Measurements from ENCODE around the gene STX1B. TPM values are rescaled to one million over a fixed set of nuclear protein-coding genes. Genes with fewer than 3 reads are reported as not detected.
A peak's percentile ranks its signal among the peaks of the same experiment; 100 is the strongest.

The STX1B gene
- polyA plus RNA-seq, result 0.34 to 0.55 TPM (median 0.50 TPM) in 3 replicates
- 1.2 TPM for polyA plus RNA-seq (2011; ENCODE audit: low read depth)
- 0.19 and 0.44 TPM in 2 replicates for polyA plus RNA-seq (2011; cell fraction: cytosol; rRNA removed)
- polyA plus RNA-seq (2011; cell fraction: nucleus; rRNA removed), result 3.5 and 5.4 TPM in 2 replicates
- 0.29 and 0.63 TPM in 2 replicates for polyA plus RNA-seq (2012; ENCODE audit: low replicate concordance)
- 0.63 to 3.0 TPM (median 0.70 TPM) in 3 replicates for polyA minus RNA-seq
- 0.38 TPM for polyA minus RNA-seq (2011; cell fraction: cytosol; rRNA and poly(A)+ RNA removed)
- polyA minus RNA-seq (2011; cell fraction: nucleus; rRNA and poly(A)+ RNA removed), result 0.42 and 1.4 TPM in 2 replicates

GRCh38 chr16:31010585-31011325 is at the start of gene STX1B:
Gene STX1B (minus strand): TSS chr16:31010638. CDS start chr16:31010396, 242 bp downstream.
- H3K4me1 ChIP-seq (ENCODE audit: control insufficient read depth, extremely low read depth, insufficient read depth, low read length), result peaks cover 3% of the 10 kb centered on the region
- no peak for FAIRE-seq
- H3K9me3 ChIP-seq (ENCODE audit: control insufficient read depth, low read depth, low read length), result no peaks in the 10 kb centered on the region
- H3K4me3 ChIP-seq (ENCODE audit: control insufficient read depth in 2 of 3, extremely low read depth in 1 of 3, insufficient read depth in 2 of 3, low read depth in 1 of 3, low read length in 3 of 3), result no peak within 1 kb of the TSS
- H3K27me3 ChIP-seq (ENCODE audit: control insufficient read depth, extremely low read depth, insufficient read depth, low read length), result peaks cover 28% of the 10 kb centered on the region
- H3K79me2 ChIP-seq (ENCODE audit: control insufficient read depth, insufficient read depth, low read length), result no peaks in the 10 kb centered on the region
- no peak within 1 kb of the TSS for H2AFZ ChIP-seq (ENCODE audit: control insufficient read depth, low read length)
- TF ChIP-seq EZH2 (IDR thresholded peaks at IDR 0.05; ENCODE audit: low read length) (peak; percentile 68), CTCF (optimal IDR thresholded peaks at IDR 0.05 in 1 of 3, IDR thresholded peaks at IDR 0.05 in 1 of 3, conservative IDR thresholded peaks at IDR 0.05 in 1 of 3; ENCODE audit: extremely low read depth in 1 of 3, insufficient read depth in 2 of 3, low read length in 3 of 3) (no peak)
- DNase-seq (ENCODE audit: low read depth, low spot score), result no peak
- H3K9ac ChIP-seq (ENCODE audit: control insufficient read depth, extremely low read depth, insufficient read depth, low read length), result no peak within 1 kb of the TSS
- no peaks in the 10 kb centered on the region for H3K36me3 ChIP-seq (ENCODE audit: control insufficient read depth in 2 of 2, extremely low read depth in 1 of 2, insufficient read depth in 2 of 2, low read length in 2 of 2)
- H3K9me1 ChIP-seq (ENCODE audit: control insufficient read depth, extremely low read depth, insufficient read depth, low read length), result no peaks in the 10 kb centered on the region
- H3K27ac ChIP-seq (ENCODE audit: control insufficient read depth, insufficient read depth, low read length), result no peak within 1 kb of the TSS
- H4K20me1 ChIP-seq (ENCODE audit: control insufficient read depth, extremely low read depth, insufficient read depth, low read length), result no peaks in the 10 kb centered on the region
- dilution Hi-C loops (cut with MboI; ENCODE audit: extremely low pct_ligation_motif_present, low sequenced_read_pairs), result no loop called here
- H3K4me2 ChIP-seq (ENCODE audit: control insufficient read depth, extremely low read depth, insufficient read depth, low read depth, low read length), result no peak within 1 kb of the TSS

- TF ChIP-seq EZH2 (IDR thresholded peaks at IDR 0.05; ENCODE audit: low read length) (no peak), CTCF (optimal IDR thresholded peaks at IDR 0.05 in 1 of 3, IDR thresholded peaks at IDR 0.05 in 1 of 3, conservative IDR thresholded peaks at IDR 0.05 in 1 of 3; ENCODE audit: extremely low read depth in 1 of 3, insufficient read depth in 2 of 3, low read length in 3 of 3) (no peak)
These were observed 45.2 kb upstream of the STX1B start for GRCh38 chr16:31055613-31056012.

More at GRCh38 chr16:31055613-31056012, 45.2 kb upstream of the STX1B start:
- H2AFZ ChIP-seq (ENCODE audit: control insufficient read depth, low read length), result no peak overlapping the region
- H3K27me3 ChIP-seq (ENCODE audit: control insufficient read depth, extremely low read depth, insufficient read depth, low read length), result no peaks in the 10 kb centered on the region
- dilution Hi-C loops (cut with MboI; ENCODE audit: extremely low pct_ligation_motif_present, low sequenced_read_pairs), result no loop called here
- no peak overlapping the region for H3K4me3 ChIP-seq (ENCODE audit: control insufficient read depth in 2 of 3, extremely low read depth in 1 of 3, insufficient read depth in 2 of 3, low read depth in 1 of 3, low read length in 3 of 3)
- peaks cover 13% of the 10 kb centered on the region for H3K4me1 ChIP-seq (ENCODE audit: control insufficient read depth, extremely low read depth, insufficient read depth, low read length)
- FAIRE-seq, result no peak
- H3K4me2 ChIP-seq (ENCODE audit: control insufficient read depth, extremely low read depth, insufficient read depth, low read depth, low read length), result no peak overlapping the region
- H3K79me2 ChIP-seq (ENCODE audit: control insufficient read depth, insufficient read depth, low read length), result no peaks in the 10 kb centered on the region
- H3K9ac ChIP-seq (ENCODE audit: control insufficient read depth, extremely low read depth, insufficient read depth, low read length), result no peak overlapping the region
- no peaks in the 10 kb centered on the region for H4K20me1 ChIP-seq (ENCODE audit: control insufficient read depth, extremely low read depth, insufficient read depth, low read length)
- H3K9me1 ChIP-seq (ENCODE audit: control insufficient read depth, extremely low read depth, insufficient read depth, low read length), result no peaks in the 10 kb centered on the region
- H3K36me3 ChIP-seq (ENCODE audit: control insufficient read depth in 2 of 2, extremely low read depth in 1 of 2, insufficient read depth in 2 of 2, low read length in 2 of 2), result peaks cover 4 to 5% of the 10 kb centered on the region in 2 experiments
- DNase-seq (ENCODE audit: low read depth, low spot score), result no peak
- no peak overlapping the region for H3K27ac ChIP-seq (ENCODE audit: control insufficient read depth, insufficient read depth, low read length)
- H3K9me3 ChIP-seq (ENCODE audit: control insufficient read depth, low read depth, low read length), result no peaks in the 10 kb centered on the region
